Left colon (tissue), 2 donors: Measurements from ENCODE around the gene PITPNM1. TPM values are rescaled to one million over a fixed set of nuclear protein-coding genes. Genes with fewer than 3 reads are reported as not detected.
"Not testable (repeated sequence)": the region's sequence is repeated elsewhere in the genome, so short reads cannot be mapped to it uniquely, and the experiment has no call there.

Experiments used
- ATAC-seq: fragments of 200-7000 bp; cut with Tn5 transposase; one replicate; pipeline ENCODE4 v1.9.1; 2020; ENCODE audit warnings: mild to moderate bottlenecking, moderate library complexity
- DNase-seq, 2 donors: peaks; one replicate each; pipeline ENCODE4 v3.0.0-alpha.2; 2020
- intact Hi-C, 2 donors: fragments of 100-400 bp; cut with DNase I in 1 of 2; cut with micrococcal nuclease in 1 of 2; formaldehyde crosslinking; loops; one replicate each; pipeline versions ENCODE4 v1.11.2 to v1.14.0; 2022; cut with DNase I, micrococcal nuclease
- total RNA-seq, 2 donors: library from RNA; stranded (reverse); fragmentation: NEBNext Ultra II Directional; extraction: Animal tissue kit (Norgen Biotek cat#: 25700); gene quantifications; one replicate each; pipeline ENCODE4 v1.2.1, GENCODE V29; 2021
- donor health status: DM: no; HTN: no; CAD: no.
- donor health status: DM: yes; HTN: yes; CAD: no.

The PITPNM1 gene
- total RNA-seq, 2 donors from 2014 or later = 82.0 to 108 TPM

DNA sequence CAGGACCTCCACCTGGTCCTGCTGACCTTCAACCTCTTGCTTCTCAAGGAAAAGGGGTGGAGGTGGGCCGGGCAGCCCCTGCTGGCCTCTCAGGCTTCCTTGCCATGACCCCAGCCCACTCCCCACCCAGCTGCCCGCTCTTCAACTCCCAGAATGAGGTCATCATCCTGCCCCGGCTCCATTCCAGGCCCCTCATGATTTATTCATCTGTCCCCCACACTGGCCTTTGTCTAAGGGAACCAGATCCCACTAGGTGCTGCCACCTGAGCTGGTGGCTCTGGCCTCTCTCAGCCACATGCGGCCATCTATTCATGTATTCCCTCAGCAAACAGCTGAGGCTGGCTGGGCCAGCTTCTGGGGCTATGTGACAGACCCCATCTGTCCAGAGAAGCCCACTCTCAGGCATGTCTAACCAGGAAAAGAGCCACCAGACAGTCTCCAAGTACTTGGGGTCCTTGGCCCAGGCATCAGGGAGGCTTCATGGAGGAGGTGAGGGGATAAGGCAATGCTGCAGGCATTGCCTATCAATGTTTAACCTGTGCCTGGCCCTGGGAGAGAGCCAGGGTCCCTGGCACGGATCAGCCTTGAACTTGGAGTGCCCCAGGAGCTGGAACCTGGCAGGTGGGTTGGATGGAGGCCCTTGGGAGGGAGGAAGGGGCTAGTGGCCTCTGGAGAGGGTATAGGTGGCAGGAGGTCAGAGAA, 20.3 kb upstream of the PITPNM1 start:
- no peak for DNase-seq
- intact Hi-C loops = no loop called here
- ATAC-seq = peak; percentile 51

- ATAC-seq (no peak), DNase-seq (no peak)
- intact Hi-C loops = no loop called here
These were observed 19.3 kb upstream of the PITPNM1 start for GRCh38 chr11:67524480-67524808.

DNA sequence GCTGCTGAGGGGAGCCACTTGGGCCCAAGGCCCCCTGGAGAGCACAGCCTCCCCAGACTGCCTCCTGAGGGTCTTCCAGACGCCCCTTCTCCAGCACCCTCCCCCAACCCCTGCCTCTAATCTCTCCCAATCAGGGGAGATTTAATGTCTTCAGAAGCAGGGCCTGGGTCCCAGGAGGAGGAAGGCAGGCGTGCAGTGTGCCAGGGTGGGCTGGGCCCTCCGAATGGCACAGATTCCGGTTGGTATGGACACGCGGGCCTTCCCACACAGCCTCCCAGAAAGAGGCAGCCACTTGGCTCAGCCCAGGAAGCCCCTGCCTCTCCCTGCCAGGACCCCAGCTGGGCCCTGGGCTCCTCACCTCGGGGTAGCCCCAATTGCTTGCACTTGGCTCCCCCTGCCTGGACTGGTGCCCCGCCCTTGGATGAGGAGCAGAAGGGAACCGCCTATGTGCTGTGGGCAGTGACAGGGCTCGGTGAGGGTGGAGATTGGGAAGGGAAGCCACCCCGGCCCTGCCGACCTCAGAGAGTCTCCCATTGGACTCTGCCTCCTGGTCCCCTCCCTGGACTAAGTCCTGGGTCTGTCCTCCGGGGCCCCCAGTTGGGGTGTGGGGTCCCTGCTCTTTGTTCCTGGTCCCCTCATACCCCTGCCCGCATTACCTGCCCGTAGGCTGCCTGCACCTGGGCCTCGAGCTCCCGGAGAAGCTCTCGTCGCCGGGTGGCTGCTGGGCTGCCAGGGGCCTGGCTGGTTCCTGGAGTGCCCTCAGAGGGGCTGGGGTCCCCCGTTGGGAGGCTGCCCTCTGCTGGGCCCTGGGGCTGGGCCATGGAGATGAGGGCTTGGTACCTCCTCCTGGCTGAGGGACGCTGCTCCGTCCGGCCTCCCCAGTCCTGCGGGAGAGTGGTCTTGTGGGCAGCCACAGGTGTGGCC, 18.7 kb upstream of the PITPNM1 start:
- intact Hi-C loops = no loop called here
- DNase-seq = peak in 1 of 2 donors; percentile 45
- ATAC-seq = peak; percentile 75

DNA sequence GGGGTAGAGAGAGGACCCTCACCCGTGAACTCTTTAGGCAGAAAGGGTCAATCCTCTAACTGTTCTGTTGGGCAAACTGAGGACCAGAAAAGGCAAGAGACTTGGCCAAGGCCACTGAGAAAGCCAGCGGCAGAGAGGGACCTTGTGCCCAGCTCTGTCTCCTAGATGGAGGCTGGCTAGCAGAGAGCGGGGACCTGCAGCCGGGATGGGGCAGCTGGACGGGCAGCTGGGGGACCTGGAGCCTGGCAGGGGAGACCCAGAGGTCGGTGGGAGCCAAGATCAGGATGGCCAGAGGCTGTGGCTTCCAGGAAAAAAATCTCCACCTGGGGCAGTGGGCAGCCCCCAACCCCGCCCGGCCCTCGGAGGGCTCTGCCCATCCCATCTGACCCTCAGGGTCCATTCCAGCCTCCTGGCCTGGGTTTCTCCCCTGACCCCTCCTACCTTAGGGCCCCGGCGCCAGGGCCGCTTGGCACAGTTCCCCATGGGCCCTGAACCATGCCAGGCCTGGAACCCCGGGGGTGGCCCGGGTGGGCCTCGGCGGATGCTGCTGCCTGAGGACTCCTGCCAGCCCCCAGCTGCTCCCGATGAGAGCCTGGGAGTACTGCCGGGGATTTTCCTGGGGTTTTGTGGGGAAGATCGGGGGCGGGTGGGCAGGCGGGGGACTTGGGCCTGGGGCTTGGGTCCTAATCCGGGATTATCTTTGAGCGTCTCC, 17.8 kb upstream of the PITPNM1 start, which contains the start of gene CABP2:
CABP2 (minus strand) TSS at position 603 of the 712 bp plus-strand sequence; CDS start at position 483, 120 bp downstream.
- DNase-seq = no peak
- intact Hi-C loops = no loop called here
- no peak for ATAC-seq

DNA sequence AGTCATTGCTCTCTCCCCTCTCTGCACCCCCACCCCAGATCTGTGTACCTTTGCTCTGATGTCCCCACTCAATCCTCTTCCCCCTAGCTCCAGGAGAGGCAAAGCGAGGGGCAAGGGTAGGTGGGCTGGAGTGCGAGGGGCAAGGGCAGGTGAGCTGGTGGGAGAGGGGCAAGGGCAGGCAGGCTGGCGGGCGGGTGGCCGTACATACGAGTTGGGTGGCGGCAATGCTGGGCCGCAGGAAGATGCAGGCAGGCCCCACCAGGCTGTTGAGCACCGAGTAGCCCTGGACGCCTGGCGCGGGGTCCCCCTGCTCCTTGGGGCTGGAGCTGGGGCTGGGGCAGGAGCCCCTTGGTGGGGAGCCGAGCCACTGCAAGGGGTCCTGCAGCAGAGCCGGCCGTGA, 17.2 kb upstream of the PITPNM1 start:
- intact Hi-C loops = no loop called here

DNA sequence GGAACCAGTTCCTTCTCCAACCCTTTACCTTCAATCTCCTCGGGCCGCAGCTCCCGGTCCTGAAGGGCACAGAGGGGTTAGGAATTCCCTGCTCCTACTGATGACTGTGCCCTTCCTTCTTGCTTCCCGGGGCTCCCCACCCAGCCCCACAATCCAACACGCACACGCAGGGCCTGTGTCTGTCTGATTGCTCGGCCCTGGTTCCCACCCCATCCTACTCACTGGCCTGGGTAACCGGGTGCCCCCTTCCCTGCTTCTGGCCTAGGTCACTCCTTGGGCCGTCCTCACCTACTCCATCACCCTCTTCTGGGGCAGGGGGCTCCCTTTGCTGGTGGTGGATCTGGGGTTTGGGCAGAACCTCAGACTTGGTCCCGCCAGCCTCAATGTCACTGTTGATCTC, 16.8 kb upstream of the PITPNM1 start:
- no peak for DNase-seq
- ATAC-seq = no peak
- intact Hi-C loops = no loop called here

More for the DNA sequence above, 17.2 kb upstream of the PITPNM1 start:
- ATAC-seq (no peak), DNase-seq (no peak)

DNA sequence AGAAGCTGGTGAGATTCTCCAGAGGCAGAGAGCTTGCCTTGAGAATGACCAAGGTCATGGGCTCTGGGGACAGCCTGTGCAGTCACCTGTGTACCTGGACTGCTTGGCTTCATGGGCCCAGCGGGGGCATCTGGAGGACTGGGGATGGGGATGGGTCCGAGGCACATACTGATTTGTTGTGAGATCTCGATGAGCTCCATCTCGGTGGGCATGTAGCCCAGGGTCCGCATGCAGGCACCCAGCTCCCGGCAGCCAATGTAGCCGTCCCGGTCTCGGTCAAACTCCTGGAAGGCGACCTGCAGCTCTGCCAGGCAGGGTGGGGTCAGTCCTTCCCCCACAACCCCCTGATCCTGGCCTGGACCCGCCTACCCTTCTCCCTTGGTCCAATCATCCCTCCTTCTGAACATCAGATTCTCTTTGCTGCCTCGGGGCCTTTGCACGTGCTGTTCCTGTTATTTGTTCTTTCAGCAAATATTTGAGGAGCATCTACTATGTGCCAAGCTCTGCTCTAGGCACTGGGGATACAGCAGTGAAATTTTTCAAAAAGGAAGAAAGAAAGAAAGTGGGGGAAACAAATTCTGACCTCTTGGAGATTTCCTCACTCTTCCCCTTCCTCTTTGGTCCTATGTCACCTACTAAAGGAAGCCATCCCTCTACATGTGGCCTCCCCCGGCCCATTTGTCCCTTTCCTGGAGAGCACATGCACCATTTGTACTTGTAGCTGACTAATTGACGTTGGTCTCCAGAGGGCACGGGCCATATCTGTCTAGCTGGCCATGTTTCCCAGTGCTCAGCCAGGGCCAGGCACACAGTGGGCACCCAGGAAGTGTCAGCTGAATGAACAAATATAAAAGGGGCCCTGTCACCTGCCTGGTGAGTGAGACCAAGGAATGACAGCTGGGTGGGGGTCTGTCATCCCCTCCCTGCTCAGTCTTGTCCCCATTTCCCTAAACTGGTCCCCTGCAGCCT, 16.0 kb upstream of the PITPNM1 start:
- intact Hi-C loops = no loop called here
- ATAC-seq (no peak), DNase-seq (no peak)

DNA sequence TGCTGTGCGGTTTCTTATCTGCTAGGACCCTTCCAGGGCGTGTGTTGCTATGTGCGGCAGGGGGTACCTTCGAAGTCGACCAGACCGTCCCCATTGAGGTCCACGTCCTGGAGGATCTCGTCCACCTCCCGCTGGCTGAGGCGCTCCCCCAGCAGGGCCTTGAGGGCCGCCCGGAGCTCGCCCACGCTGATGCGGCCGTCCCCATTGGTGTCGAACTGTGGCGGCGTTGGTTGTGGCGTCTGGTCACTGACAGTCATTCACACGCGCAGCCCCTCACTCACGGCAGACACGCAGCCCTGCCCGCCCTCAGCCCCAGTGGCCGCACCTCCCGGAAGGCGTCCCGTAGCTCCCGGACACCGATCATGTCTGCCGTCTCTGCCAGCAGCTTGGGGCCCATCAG, 14.6 kb upstream of the PITPNM1 start:
- intact Hi-C loops = no loop called here
- no peak for ATAC-seq
- DNase-seq = no peak

GRCh38 chr11:67517784-67518552, 12.8 kb upstream of the PITPNM1 start:
- ATAC-seq (peak; percentile 73), DNase-seq (no peak)
- intact Hi-C loops = no loop called here

- intact Hi-C loops = no loop called here
- DNase-seq (peak in 1 of 2 donors; percentile 24), ATAC-seq (no peak)
These were observed 11.6 kb upstream of the PITPNM1 start for GRCh38 chr11:67516806-67517205.

- no peak for ATAC-seq
- intact Hi-C loops = no loop called here
- DNase-seq = no peak
These were observed 9.0 kb upstream of the PITPNM1 start for GRCh38 chr11:67514116-67514515.

DNA sequence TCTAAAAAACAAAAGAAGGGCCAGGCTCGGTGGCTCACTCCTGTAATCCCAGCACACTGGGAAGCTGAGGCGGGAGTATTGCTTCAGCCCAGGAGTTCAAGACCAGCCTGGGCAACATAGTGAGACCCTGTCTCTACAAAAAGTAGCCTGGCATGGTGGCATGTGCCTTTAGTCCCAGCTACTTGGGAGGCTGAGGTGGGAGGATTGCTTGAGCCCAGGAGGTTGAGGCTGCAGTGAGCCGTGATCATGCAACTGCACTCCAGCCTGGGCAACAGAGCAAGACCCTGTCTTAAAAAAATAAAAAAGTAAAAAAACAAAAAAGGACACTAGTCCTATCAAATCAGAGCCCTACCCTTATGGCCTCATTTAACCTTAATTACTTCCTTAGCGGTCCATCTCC, 6.4 kb upstream of the PITPNM1 start:
- ATAC-seq, DNase-seq, intact Hi-C loops: not testable (repeated sequence)

DNA sequence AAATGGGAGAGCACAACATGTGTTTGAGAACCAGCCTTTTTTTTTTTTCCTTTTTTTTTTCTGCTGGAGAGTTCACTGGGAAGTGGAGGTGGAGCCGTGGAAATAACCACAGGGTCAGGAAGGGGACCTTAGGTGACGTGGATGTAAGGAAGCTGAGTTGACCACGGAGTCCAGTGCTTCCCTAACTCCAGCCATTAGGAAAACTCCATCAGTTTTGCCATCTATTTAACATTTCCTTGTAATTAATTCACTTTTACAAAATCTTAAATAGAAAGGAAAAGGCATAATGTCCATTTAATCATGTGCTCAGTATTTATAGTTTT, 4.8 kb upstream of the PITPNM1 start:
- intact Hi-C loops = no loop called here
- DNase-seq (no peak), ATAC-seq (no peak)

DNA sequence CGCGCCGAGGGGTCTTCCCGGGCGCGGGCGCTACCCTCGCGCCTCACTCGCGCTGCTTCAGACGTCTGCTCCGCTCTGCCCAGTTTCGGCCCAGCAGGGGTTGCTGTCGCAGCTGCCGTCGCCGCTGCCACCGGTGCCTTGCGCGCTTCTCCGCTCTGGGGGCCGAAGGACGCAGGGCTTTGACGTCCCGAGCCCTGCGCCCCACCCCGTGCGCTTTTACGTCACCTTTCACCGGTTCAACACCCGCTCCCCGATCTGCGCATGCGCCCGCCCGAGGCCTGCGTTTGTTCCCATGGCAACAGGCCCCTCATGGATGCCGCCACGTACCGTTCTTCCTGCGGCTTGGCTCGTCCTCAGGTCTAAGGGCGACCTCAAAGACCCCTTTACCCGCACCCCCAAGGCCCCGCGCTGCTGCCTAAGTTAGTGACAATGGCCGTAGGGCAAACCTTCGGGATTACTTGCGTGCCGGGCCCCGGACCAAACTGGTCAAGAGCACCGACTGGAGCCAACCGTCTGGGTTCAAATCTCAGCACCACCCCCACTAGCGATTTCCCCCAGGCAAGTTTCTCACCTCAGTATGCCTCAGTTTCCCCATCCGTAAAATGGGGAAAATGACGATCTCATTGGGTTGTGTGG, 3.4 kb upstream of the PITPNM1 start:
- ATAC-seq (peak; percentile 38), DNase-seq (peak; percentile 97 to 100)
- intact Hi-C loops = loop anchor here in 1 of 2 donors (10.0 kb wide), 1 partner anchor 114 kb away; the partner anchor contains the start of gene RAD9A

- intact Hi-C loops = loop anchor here in 1 of 2 donors (10.0 kb wide), 1 partner anchor 113 kb away; the partner anchor contains the start of gene RAD9A
- peak; percentile 99 to 100 for DNase-seq
These were observed 2.8 kb upstream of the PITPNM1 start, which contains the start of gene CDK2AP2 for GRCh38 chr11:67507864-67508485. Gene CDK2AP2, minus strand, starts transcription at chr11:67508162. Its CDS starts 80 bp downstream, at chr11:67508082.

DNA sequence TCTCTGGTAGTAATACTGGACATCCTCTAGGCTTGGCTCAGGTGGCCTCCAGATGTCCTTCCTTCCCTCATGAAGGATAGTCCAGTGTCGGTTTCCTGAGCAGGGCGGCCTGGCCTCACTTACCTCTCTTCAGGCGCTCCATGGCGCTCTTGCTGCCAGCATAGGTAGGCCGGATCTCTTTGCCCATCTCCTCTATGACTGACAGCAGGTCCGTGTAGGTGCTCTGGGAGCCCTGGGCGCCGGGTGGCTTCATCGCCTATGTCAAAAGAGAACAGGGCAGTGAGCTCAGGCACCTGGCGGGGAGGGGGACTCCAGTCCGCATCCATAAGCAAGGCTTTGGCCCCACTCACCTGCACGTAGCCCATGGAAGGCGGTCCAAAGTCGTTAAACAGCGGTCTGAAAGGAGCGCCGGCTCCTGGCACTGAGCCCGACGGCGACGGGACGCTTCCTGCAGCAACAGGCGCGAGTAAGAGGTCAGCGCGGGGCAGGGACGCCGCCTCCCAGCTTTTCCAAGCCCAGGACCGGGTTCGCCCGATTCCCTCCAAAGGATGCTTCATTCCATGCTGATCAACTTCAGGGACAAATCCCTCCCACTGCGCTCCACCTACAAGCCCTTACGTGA, 2.2 kb upstream of the PITPNM1 start:
- DNase-seq = peak in 1 of 2 donors; percentile 90
- intact Hi-C loops = loop anchor here in 1 of 2 donors (10.0 kb wide), 1 partner anchor 113 kb away; the partner anchor contains the start of gene RAD9A
- peak; percentile 34 for ATAC-seq

More at GRCh38 chr11:67507864-67508485, 2.8 kb upstream of the PITPNM1 start, which contains the start of gene CDK2AP2:
- peak; percentile 63 for ATAC-seq
